H1 (cell line): Measurements from ENCODE around the gene NAV2. TPM values are rescaled to one million over a fixed set of nuclear protein-coding genes. Genes with fewer than 3 reads are reported as not detected.

ENCODE experiments used
- CREB1 ChIP-seq: IDR thresholded peaks from 2 replicates; pipeline ENCODE4 v1.6.1; 2012; ENCODE audit warnings: inconsistent platforms
- NRF1 ChIP-seq: IDR thresholded peaks from 2 replicates; pipeline ENCODE4 v1.6.1; 2011; ENCODE audit warnings: mild to moderate bottlenecking, low read depth, low read length, improper control_type of control experiment
- PHF8 ChIP-seq: fragments of 200-600 bp; sonication (generic); conservative IDR thresholded peaks from 2 replicates; pipeline ENCODE4 v1.7.1; 2012; ENCODE audit warnings: low read depth, mild to moderate bottlenecking, inconsistent platforms, low read length, moderate library complexity
- POLR2AphosphoS5 ChIP-seq: IDR thresholded peaks from 2 replicates; pipeline ENCODE4 v1.6.1; 2011; ENCODE audit warnings: low read depth, low read length
- SAP30 ChIP-seq: fragments of 300-600 bp; sonication (generic); IDR thresholded peaks from 2 replicates; pipeline ENCODE4 v1.7.1; 2012; ENCODE audit warnings: low read length, moderate library complexity, mild to moderate bottlenecking, inconsistent platforms; ENCODE audit not compliant: insufficient read depth, insufficient replicate concordance
- TAF7 ChIP-seq: optimal IDR thresholded peaks from 2 replicates; pipeline ENCODE3; 2011; ENCODE audit warnings: low read depth, mild to moderate bottlenecking, inconsistent platforms, low read length, moderate library complexity, borderline replicate concordance
- TCF12 ChIP-seq: IDR thresholded peaks from 2 replicates; pipeline ENCODE4 v1.6.1; 2011; ENCODE audit warnings: low read depth, mild to moderate bottlenecking, low read length
- polyA plus RNA-seq, 7 experiments: library from polyadenylated mRNA; depleted of rRNA in 3 of 7; stranded (reverse) in 5 of 7; unstranded in 2 of 7; fragments of >200 nt in 5 of 7; fragments of 200-250 nt in 2 of 7; gene quantifications; 1 replicate in 5 of 7; 2 replicates in 1 of 7; 4 replicates in 1 of 7; pipeline versions ENCODE4 v1.2.1 to v1.2.3, GENCODE V29; 2011 to 2013; ENCODE audit warnings: missing spikeins in 2 of 7, mixed read lengths in 2 of 7
- total RNA-seq: library from RNA; stranded (reverse); fragmentation: NEBNext Ultra II Directional; extraction: Animal tissue kit (Norgen Biotek cat#: 25700); gene quantifications from 2 replicates; pipeline ENCODE4 v1.2.1, GENCODE V29; 2021
- TF ChIP-seq, protein P1 (sequence below): fragments of 300-600 bp; sonication (generic); IDR thresholded peaks from 2 replicates; pipeline ENCODE4 v1.7.1; 2012; ENCODE audit warnings: low read length, moderate library complexity, mild to moderate bottlenecking, inconsistent platforms; ENCODE audit not compliant: insufficient replicate concordance
- TF ChIP-seq, protein P2 (sequence below): IDR thresholded peaks from 2 replicates; pipeline ENCODE4 v1.6.1; 2011; ENCODE audit warnings: low read depth, mild to moderate bottlenecking, low read length; ENCODE audit not compliant: insufficient read depth

The NAV2 gene
- total and polyA plus RNA-seq, 2 of the 8 experiments (the other 6 are each of a cell fraction or from before 2014, with no cell fraction given), result 35.6 to 73.6 TPM

- TF ChIP-seq, protein P1, sequence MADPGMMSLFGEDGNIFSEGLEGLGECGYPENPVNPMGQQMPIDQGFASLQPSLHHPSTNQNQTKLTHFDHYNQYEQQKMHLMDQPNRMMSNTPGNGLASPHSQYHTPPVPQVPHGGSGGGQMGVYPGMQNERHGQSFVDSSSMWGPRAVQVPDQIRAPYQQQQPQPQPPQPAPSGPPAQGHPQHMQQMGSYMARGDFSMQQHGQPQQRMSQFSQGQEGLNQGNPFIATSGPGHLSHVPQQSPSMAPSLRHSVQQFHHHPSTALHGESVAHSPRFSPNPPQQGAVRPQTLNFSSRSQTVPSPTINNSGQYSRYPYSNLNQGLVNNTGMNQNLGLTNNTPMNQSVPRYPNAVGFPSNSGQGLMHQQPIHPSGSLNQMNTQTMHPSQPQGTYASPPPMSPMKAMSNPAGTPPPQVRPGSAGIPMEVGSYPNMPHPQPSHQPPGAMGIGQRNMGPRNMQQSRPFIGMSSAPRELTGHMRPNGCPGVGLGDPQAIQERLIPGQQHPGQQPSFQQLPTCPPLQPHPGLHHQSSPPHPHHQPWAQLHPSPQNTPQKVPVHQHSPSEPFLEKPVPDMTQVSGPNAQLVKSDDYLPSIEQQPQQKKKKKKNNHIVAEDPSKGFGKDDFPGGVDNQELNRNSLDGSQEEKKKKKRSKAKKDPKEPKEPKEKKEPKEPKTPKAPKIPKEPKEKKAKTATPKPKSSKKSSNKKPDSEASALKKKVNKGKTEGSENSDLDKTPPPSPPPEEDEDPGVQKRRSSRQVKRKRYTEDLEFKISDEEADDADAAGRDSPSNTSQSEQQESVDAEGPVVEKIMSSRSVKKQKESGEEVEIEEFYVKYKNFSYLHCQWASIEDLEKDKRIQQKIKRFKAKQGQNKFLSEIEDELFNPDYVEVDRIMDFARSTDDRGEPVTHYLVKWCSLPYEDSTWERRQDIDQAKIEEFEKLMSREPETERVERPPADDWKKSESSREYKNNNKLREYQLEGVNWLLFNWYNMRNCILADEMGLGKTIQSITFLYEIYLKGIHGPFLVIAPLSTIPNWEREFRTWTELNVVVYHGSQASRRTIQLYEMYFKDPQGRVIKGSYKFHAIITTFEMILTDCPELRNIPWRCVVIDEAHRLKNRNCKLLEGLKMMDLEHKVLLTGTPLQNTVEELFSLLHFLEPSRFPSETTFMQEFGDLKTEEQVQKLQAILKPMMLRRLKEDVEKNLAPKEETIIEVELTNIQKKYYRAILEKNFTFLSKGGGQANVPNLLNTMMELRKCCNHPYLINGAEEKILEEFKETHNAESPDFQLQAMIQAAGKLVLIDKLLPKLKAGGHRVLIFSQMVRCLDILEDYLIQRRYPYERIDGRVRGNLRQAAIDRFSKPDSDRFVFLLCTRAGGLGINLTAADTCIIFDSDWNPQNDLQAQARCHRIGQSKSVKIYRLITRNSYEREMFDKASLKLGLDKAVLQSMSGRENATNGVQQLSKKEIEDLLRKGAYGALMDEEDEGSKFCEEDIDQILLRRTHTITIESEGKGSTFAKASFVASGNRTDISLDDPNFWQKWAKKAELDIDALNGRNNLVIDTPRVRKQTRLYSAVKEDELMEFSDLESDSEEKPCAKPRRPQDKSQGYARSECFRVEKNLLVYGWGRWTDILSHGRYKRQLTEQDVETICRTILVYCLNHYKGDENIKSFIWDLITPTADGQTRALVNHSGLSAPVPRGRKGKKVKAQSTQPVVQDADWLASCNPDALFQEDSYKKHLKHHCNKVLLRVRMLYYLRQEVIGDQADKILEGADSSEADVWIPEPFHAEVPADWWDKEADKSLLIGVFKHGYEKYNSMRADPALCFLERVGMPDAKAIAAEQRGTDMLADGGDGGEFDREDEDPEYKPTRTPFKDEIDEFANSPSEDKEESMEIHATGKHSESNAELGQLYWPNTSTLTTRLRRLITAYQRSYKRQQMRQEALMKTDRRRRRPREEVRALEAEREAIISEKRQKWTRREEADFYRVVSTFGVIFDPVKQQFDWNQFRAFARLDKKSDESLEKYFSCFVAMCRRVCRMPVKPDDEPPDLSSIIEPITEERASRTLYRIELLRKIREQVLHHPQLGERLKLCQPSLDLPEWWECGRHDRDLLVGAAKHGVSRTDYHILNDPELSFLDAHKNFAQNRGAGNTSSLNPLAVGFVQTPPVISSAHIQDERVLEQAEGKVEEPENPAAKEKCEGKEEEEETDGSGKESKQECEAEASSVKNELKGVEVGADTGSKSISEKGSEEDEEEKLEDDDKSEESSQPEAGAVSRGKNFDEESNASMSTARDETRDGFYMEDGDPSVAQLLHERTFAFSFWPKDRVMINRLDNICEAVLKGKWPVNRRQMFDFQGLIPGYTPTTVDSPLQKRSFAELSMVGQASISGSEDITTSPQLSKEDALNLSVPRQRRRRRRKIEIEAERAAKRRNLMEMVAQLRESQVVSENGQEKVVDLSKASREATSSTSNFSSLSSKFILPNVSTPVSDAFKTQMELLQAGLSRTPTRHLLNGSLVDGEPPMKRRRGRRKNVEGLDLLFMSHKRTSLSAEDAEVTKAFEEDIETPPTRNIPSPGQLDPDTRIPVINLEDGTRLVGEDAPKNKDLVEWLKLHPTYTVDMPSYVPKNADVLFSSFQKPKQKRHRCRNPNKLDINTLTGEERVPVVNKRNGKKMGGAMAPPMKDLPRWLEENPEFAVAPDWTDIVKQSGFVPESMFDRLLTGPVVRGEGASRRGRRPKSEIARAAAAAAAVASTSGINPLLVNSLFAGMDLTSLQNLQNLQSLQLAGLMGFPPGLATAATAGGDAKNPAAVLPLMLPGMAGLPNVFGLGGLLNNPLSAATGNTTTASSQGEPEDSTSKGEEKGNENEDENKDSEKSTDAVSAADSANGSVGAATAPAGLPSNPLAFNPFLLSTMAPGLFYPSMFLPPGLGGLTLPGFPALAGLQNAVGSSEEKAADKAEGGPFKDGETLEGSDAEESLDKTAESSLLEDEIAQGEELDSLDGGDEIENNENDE, result no peak
- no peak for TF ChIP-seq TCF12
- no peak for TF ChIP-seq NRF1
- TF ChIP-seq, protein P2, sequence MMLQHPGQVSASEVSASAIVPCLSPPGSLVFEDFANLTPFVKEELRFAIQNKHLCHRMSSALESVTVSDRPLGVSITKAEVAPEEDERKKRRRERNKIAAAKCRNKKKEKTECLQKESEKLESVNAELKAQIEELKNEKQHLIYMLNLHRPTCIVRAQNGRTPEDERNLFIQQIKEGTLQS, result no peak
- TF ChIP-seq PHF8, result no peak
- no peak for TF ChIP-seq CREB1
- no peak for TF ChIP-seq TAF7
- no peak for TF ChIP-seq POLR2AphosphoS5
- TF ChIP-seq SAP30, result no peak
These were observed 357.8 kb downstream of the NAV2 start (continued) for GRCh38 chr11:20070459-20070858.
